SK-MEL-5 (cell line): ENCODE results near the gene CABP7. TPM values are rescaled to one million over a fixed set of nuclear protein-coding genes. Genes with fewer than 3 reads are reported as not detected.

ENCODE experiments used
- DNase-seq: peaks from one replicate; pipeline ENCODE4 v3.0.0-alpha.2; 2016; ENCODE audit warnings: low read depth, low spot score
- in situ Hi-C: cut with HindIII; loops from 2 replicates; pipeline ENCODE4 v1.10.0; 2016; ENCODE audit warnings: low sequenced_read_pairs, high pct_unique_total_duplicates, low pct_unique_long_range_greater_than_20kb
- total RNA-seq: library from RNA; depleted of rRNA; stranded (reverse); fragments of >200 nt; shearing (Covaris generic); gene quantifications from 2 replicates; pipeline ENCODE4 v1.2.3, GENCODE V29; 2014

Gene CABP7
- total RNA-seq, 1 experiment from 2014 or later: not detected

- in situ Hi-C loops: no loop called here
- no peak for DNase-seq
Observed at GRCh38 chr22:29755889-29756288, 36.1 kb downstream of the CABP7 start.

- in situ Hi-C loops: no loop called here
- DNase-seq: no peak
Observed at GRCh38 chr22:29756341-29756740, 36.5 kb downstream of the CABP7 start.

GRCh38 chr22:29757096-29757495 is 37.3 kb downstream of the CABP7 start:
- DNase-seq: no peak
- in situ Hi-C loops: no loop called here

- DNase-seq: no peak
- in situ Hi-C loops: no loop called here
Observed at GRCh38 chr22:29758068-29758622, 38.3 kb downstream of the CABP7 start.

- in situ Hi-C loops: no loop called here
- DNase-seq: no peak
Observed at GRCh38 chr22:29758959-29759358, 39.2 kb downstream of the CABP7 start.

GRCh38 chr22:29762263-29762662 is 42.5 kb downstream of the CABP7 start:
- DNase-seq: no peak
- in situ Hi-C loops: no loop called here

GRCh38 chr22:29765905-29766631 is 46.3 kb downstream of the CABP7 start:
- DNase-seq: no peak
- in situ Hi-C loops: no loop called here

- in situ Hi-C loops: no loop called here
- peak; percentile 99 for DNase-seq
Observed at GRCh38 chr22:29766632-29767170, 46.9 kb downstream of the CABP7 start, which contains the start of gene ZMAT5. Gene ZMAT5 (minus strand): TSS chr22:29767007. CDS start chr22:29748544, 18,463 bp downstream.

- peak; percentile 91 for DNase-seq
- in situ Hi-C loops: no loop called here
Observed at GRCh38 chr22:29767171-29768051, 47.6 kb downstream of the CABP7 start, which contains the start of gene UQCR10. Gene UQCR10 (plus strand): TSS chr22:29767369. CDS start chr22:29767399, 30 bp downstream.

DNA sequence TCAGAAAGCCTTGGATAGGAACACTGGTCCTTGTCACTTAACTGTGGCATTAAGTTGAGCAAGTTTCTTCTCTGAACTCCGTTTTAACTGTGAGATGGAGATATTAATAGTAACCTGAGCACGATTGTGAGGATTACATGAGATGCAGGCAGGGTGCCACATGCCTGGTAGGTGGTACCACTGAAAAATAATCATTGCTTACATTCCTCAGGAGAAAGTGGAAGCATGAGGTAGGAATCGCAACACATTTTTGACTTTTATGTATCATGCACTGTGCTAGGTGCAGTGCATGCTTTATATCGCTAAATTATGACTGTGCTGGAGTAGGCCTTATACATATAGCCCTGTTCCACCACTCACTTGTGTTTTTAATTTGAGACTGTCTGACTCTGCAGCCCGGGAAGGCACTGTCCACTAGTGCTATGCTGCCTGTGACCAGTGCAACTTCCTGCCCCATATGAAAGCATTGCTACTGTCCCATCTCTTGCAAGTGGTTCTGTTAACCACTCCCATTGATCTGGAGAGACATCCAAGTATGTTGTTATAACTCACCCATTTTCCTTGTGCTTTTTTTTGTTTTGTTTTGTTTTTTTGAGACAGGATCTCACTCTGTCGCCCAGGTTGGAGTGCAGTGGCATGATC is 48.4 kb downstream of the CABP7 start:
- in situ Hi-C loops: no loop called here
- DNase-seq: no peak

DNA sequence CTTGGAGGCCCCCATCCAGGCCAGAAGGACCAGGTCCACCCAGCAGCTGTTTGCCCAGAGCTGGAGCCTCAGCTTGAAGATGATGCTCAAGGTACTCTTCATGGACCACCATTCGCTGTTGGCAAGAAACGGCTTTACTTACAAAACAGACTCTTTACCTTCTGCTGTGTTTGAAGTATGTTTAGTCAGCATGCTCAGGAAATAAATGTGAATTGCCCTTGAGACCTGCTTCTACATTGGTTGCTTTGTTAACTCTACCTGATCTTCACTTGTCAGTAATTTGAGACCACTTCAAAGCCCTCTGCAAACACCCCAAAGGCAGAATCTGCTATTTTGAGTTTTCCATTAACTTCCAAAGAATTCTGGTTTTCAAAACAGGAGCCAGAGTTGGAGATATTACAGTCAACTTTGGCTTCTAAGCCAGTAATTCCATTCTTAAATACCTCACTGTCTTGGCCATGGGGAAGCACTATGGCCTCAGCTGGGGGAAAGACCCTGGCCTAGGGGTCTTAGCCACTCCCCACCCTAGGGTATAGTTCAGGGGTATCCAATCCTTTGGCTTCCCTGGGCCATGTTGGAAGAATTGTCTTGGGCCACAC is 50.0 kb downstream of the CABP7 start:
- no peak for DNase-seq
- in situ Hi-C loops: no loop called here

GRCh38 chr22:29772170-29772641 is 52.4 kb downstream of the CABP7 start:
- peak; percentile 80 for DNase-seq

DNA sequence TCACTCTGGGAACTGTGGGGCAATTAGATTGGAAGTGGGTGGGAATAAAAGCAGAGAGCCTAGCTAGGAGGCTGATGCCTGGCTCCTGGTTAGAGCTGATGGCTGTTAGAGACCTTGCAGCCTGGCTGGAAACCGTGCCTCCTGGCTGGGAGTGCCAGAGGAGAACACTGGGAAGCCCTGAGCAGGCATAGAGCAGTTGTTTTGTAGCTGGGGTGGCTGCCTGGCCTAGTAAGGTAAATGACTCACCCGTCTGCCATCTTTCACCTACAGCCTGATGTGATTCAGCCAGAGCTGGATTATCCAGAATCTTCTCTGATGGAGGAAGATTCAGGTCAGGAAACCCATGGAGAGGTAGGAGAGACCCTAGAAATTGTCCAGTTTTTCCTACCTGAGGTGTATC is 53.4 kb downstream of the CABP7 start:
- in situ Hi-C loops: no loop called here

More at GRCh38 chr22:29772170-29772641, 52.4 kb downstream of the CABP7 start:
- in situ Hi-C loops: no loop called here

GRCh38 chr22:29780220-29780619 is 60.4 kb downstream of the CABP7 start:
- in situ Hi-C loops: no loop called here
- no peak for DNase-seq

More for the DNA sequence above, 53.4 kb downstream of the CABP7 start:
- DNase-seq: no peak

DNA sequence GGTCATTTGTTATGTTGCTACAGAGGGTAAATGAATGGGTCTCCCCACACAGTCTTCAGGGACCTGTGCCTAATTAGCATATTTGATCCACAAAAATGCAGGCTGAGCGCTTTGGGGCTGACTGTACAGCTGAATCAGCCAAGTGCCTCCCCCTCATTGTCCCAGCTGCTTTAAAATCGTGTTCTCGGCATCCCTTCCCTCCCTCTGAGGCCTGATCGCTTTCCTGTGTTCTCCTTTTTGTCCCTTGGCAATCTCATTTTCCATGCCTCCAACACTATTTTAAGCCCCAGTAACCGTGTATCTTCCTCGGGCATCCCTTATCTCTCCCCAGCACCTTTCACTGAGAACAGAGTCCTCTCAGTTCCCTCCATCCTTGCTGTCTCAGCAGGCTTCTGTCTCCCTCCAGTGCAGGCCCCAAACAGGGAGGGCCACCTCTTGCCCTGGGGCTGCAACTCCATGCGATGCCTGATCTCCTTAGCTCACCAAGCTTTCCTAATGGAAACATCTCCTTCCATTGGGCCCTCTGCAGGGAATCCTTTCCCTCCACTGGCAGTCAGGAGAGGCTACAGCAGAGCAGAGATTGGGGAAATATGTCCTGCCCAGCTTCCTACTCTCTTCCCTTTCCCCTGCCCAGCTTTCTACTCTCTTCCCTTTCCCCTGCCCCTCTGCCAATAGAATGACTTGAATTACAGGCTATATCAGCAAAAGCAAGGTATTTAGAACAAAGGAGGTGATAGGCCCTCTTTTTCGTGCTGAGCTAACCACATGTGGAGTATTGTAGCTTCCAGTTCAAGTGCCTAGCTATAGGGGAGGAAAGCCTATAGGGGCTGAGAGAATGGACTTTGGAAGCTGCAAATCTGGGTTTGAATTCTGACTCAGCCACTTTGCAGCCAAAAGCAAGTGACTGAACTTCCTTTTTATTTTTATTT is 61.2 kb downstream of the CABP7 start:
- DNase-seq: no peak
- in situ Hi-C loops: no loop called here
